Keratinocyte (primary cell): ENCODE data around the gene HOXC5. TPM values are rescaled to one million over a fixed set of nuclear protein-coding genes. Genes with fewer than 3 reads are reported as not detected.
A peak's percentile ranks its signal among the peaks of the same experiment; 100 is the strongest.

Source experiments
- DNase-seq: peaks from one replicate; pipeline ENCODE4 v3.0.0-alpha.2; 2011; ENCODE audit warnings: low read depth, missing footprints, low spot score
- FAIRE-seq: peaks from 2 replicates; lab custom pipeline; 2011; peaks lifted over from hg19 to GRCh38; lab: Jason Lieb, UNC
- H2AFZ ChIP-seq: 2 replicates; pipeline ENCODE4 v1.6.0; 2012; ENCODE audit warnings: low read length, control low read depth, inconsistent platforms; ENCODE audit not compliant: control insufficient read depth
- H3K27ac ChIP-seq: 2 replicates; pipeline ENCODE4 v1.5.1; 2011; ENCODE audit warnings: low read length; ENCODE audit not compliant: control insufficient read depth, insufficient read depth
- H3K27me3 ChIP-seq: 3 replicates; pipeline ENCODE4 v1.6.0; 2011; ENCODE audit warnings: low read length; ENCODE audit not compliant: control insufficient read depth, insufficient read depth; ENCODE audit errors: extremely low read depth
- H3K36me3 ChIP-seq, 2 experiments: 2 replicates in 1 of 2; 3 replicates in 1 of 2; pipeline ENCODE4 v1.5.1; 2011; ENCODE audit warnings: low read length in 2 of 2, mild to moderate bottlenecking in 1 of 2; ENCODE audit not compliant: control insufficient read depth in 2 of 2, insufficient read depth in 2 of 2; ENCODE audit errors: extremely low read depth in 1 of 2
- H3K4me1 ChIP-seq: 3 replicates; pipeline ENCODE4 v1.5.1; 2011; ENCODE audit warnings: low read length; ENCODE audit not compliant: control insufficient read depth, insufficient read depth; ENCODE audit errors: extremely low read depth
- H3K4me2 ChIP-seq: 3 replicates; pipeline ENCODE4 v1.6.0; 2011; ENCODE audit warnings: low read depth, low read length; ENCODE audit not compliant: control insufficient read depth, insufficient read depth; ENCODE audit errors: extremely low read depth
- H3K4me3 ChIP-seq, 3 experiments: fragments of 200-600 bp in 1 of 3; sonication (generic) in 1 of 3; 2 replicates in 2 of 3; 3 replicates in 1 of 3; pipeline ENCODE4 v1.5.1; 2011 to 2016; ENCODE audit warnings: low read length in 3 of 3, mild to moderate bottlenecking in 3 of 3, control low read depth in 2 of 3, inconsistent platforms in 1 of 3, low read depth in 1 of 3, mixed read lengths in 1 of 3, mixed run types in 1 of 3, moderate library complexity in 1 of 3; ENCODE audit not compliant: control insufficient read depth in 2 of 3, insufficient read depth in 2 of 3; ENCODE audit errors: extremely low read depth in 1 of 3
- H3K79me2 ChIP-seq: 2 replicates; pipeline ENCODE4 v1.6.0; 2012; ENCODE audit warnings: low read length; ENCODE audit not compliant: control insufficient read depth, insufficient read depth
- H3K9ac ChIP-seq: 3 replicates; pipeline ENCODE4 v1.6.0; 2011; ENCODE audit warnings: low read length; ENCODE audit not compliant: control insufficient read depth, insufficient read depth; ENCODE audit errors: extremely low read depth
- H3K9me1 ChIP-seq: 3 replicates; pipeline ENCODE4 v1.6.0; 2011; ENCODE audit warnings: low read length; ENCODE audit not compliant: control insufficient read depth, insufficient read depth; ENCODE audit errors: extremely low read depth
- H3K9me3 ChIP-seq: 2 replicates; pipeline ENCODE4 v1.5.1; 2012; ENCODE audit warnings: low read depth, low read length; ENCODE audit not compliant: control insufficient read depth
- H4K20me1 ChIP-seq: 3 replicates; pipeline ENCODE4 v1.6.0; 2011; ENCODE audit warnings: low read length; ENCODE audit not compliant: control insufficient read depth, insufficient read depth; ENCODE audit errors: extremely low read depth
- EZH2 ChIP-seq: IDR thresholded peaks from one replicate; pipeline ENCODE4 v1.6.1; 2012; ENCODE audit warnings: inconsistent platforms, mild to moderate bottlenecking, low read length, moderate library complexity
- dilution Hi-C: fragments of 300-500 bp; cut with MboI; formaldehyde crosslinking; loops from one replicate; pipeline ENCODE4 v1.7.0; 2020; ENCODE audit warnings: low sequenced_read_pairs; ENCODE audit not compliant: extremely low pct_ligation_motif_present
- polyA plus RNA-seq, 5 experiments: library from polyadenylated mRNA; depleted of rRNA in 3 of 5; stranded (reverse) in 3 of 5; stranded (forward) in 1 of 5; unstranded in 1 of 5; fragments of >200 nt; gene quantifications; 1 replicate in 1 of 5; 2 replicates in 3 of 5; 3 replicates in 1 of 5; pipeline versions ENCODE4 v1.2.1 to v1.2.3, GENCODE V29; 2011 to 2012; ENCODE audit warnings: missing spikeins in 2 of 5, low read depth in 1 of 5, low replicate concordance in 1 of 5
- TF ChIP-seq, protein P1 (sequence below), 3 experiments: IDR thresholded peaks in 1 of 3; conservative IDR thresholded peaks in 1 of 3; optimal IDR thresholded peaks in 1 of 3; 2 replicates in 2 of 3; 3 replicates in 1 of 3; pipeline versions ENCODE3 to v1.5.1; 2011; ENCODE audit warnings: low read length in 3 of 3, mild to moderate bottlenecking in 3 of 3, moderate library complexity in 2 of 3, control low read depth in 1 of 3, inconsistent platforms in 1 of 3; ENCODE audit not compliant: insufficient read depth in 2 of 3; ENCODE audit errors: extremely low read depth in 1 of 3

HOXC5 gene
- polyA plus RNA-seq, 1 donor (not counting 4 experiments of a cell fraction or from before 2014, with no cell fraction given), result 0.18 TPM

DNA sequence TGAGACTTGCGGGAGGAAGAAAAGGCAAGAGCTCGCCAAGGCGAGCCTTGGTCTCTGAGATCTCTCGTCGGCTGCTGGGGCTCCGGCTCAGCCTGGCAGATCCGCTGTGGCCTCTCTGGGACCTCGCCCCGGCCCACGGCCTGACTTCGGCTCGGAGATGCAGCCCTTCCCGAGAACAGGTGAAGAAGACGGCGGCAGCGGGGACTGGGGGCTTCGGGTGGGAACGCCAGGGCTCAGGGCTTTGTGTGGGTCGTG lies 38.9 kb upstream of the HOXC5 start:
- no peak for FAIRE-seq
- Histone ChIP-seq H3K27me3 (no peaks in the 10 kb centered on the region), H3K9me3 (no peaks in the 10 kb centered on the region), H3K4me1 (peaks cover 34% of the 10 kb centered on the region), H3K9me1 (no peaks in the 10 kb centered on the region), H3K4me3 (peak overlapping the region; percentile 45 to 90 (median 89)), H4K20me1 (no peaks in the 10 kb centered on the region), H3K9ac (peak overlapping the region; percentile 97), H3K79me2 (peaks cover 97% of the 10 kb centered on the region), H3K4me2 (peak overlapping the region; percentile 98), H2AFZ (no peak overlapping the region), H3K27ac (peak overlapping the region; percentile 95), H3K36me3 (peaks cover 0 to 2% of the 10 kb centered on the region in 2 experiments)
- DNase-seq, result no peak
- TF ChIP-seq EZH2, result no peak
- TF ChIP-seq, protein P1, sequence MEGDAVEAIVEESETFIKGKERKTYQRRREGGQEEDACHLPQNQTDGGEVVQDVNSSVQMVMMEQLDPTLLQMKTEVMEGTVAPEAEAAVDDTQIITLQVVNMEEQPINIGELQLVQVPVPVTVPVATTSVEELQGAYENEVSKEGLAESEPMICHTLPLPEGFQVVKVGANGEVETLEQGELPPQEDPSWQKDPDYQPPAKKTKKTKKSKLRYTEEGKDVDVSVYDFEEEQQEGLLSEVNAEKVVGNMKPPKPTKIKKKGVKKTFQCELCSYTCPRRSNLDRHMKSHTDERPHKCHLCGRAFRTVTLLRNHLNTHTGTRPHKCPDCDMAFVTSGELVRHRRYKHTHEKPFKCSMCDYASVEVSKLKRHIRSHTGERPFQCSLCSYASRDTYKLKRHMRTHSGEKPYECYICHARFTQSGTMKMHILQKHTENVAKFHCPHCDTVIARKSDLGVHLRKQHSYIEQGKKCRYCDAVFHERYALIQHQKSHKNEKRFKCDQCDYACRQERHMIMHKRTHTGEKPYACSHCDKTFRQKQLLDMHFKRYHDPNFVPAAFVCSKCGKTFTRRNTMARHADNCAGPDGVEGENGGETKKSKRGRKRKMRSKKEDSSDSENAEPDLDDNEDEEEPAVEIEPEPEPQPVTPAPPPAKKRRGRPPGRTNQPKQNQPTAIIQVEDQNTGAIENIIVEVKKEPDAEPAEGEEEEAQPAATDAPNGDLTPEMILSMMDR (optimal IDR thresholded peaks at IDR 0.05 in 1 of 3, IDR thresholded peaks at IDR 0.05 in 1 of 3, conservative IDR thresholded peaks at IDR 0.05 in 1 of 3; ENCODE audit: extremely low read depth in 1 of 3, insufficient read depth in 2 of 3, low read length in 3 of 3), result no peak
- dilution Hi-C loops, result no loop called here

DNA sequence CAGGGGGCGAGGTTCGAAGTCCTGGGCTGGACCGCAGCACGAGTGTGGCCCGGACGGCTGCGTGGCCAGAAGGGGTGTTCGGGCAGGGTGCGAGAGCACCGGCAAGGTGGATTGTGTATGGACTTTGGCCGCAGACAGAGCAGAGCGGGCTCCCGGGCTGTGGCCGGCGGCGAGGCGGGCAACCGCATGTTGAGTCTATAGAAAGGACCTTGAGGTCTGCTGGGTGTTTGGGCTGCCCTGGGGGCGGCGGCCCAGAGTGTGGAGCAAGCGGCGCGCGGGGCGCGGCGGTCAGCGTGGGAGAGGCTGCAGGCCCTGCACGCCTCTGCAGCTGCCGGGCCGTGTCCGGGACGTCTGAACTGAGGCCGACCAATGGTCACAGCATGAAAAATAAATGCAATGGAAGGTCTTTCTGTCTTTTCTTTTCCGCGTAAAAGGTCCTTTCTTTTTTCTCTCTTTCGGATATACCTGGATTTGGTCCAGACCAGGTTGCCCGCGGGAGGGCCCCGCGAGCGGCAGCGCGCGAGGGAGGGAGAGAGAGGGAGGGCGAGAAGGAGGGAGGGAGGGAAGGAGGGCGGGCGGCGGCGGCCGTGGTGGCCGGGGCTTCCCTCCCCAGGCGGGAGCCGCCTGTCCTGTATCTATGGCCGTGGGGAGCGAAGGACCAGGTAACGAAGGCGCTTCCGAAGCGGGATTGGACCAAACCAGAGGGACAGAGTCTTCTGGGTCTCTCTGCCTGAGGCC lies 38.4 kb upstream of the HOXC5 start:
- Histone ChIP-seq H2AFZ (peak overlapping the region; percentile 58), H3K79me2 (peaks cover 95% of the 10 kb centered on the region), H4K20me1 (no peaks in the 10 kb centered on the region), H3K4me2 (peak overlapping the region; percentile 98), H3K4me1 (peaks cover 33% of the 10 kb centered on the region), H3K27ac (peak overlapping the region; percentile 95), H3K9ac (peak overlapping the region; percentile 97), H3K36me3 (peaks cover 0 to 2% of the 10 kb centered on the region in 2 experiments), H3K9me1 (no peaks in the 10 kb centered on the region), H3K27me3 (no peaks in the 10 kb centered on the region), H3K4me3 (peak overlapping the region; percentile 45 to 90 (median 89)), H3K9me3 (no peaks in the 10 kb centered on the region)
- no peak for TF ChIP-seq EZH2
- TF ChIP-seq, protein P1 (optimal IDR thresholded peaks at IDR 0.05 in 1 of 3, IDR thresholded peaks at IDR 0.05 in 1 of 3, conservative IDR thresholded peaks at IDR 0.05 in 1 of 3; ENCODE audit: extremely low read depth in 1 of 3, insufficient read depth in 2 of 3, low read length in 3 of 3), result no peak
- no peak for FAIRE-seq
- no peak for DNase-seq
- dilution Hi-C loops, result no loop called here
